SHP77 (cell line): ENCODE results near the gene PDLIM3.
A peak's percentile ranks its signal among the peaks of the same experiment; 100 is the strongest.

Experiments used
- DNase-seq, 2 experiments: peaks; one replicate each; lab custom pipeline; 2025; lab: John Stamatoyannopoulos, UW

The PDLIM3 gene

DNA sequence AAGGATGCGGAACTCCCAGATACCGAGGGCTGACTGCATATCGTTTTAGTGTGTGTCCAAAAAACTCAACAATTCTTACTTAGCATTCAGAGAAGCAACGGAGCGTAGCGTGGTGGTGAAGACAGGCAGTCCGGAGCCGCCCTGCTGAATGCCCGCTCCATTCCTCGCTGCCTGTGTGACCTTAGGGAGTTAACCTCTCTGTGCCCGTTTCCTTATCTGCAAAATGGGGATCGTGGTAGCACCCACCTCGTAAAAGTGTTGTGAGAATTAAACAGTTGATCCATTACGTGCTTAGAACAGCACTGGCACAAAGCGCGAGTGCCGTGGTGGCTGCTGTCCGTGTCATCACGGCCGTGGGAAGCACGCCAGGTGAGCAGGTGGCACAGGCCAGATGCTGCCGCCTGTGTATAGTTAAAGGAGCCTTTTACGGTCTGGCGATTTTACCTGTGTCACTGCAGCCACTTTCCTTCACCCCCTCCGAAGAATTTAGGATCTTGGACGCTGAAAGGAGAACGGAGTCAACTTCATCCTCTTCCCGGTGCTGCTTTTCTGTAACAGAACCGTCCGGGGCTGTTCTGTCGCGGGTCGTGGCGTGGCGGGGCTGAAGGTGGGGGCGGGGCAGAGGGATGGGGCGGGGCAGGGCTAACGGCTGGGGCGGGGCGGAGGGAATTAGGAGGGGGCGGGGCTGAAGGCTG lies 64.7 kb downstream of the PDLIM3 start:
- DNase-seq = peak in 1 of 2 experiments; percentile 13

DNA sequence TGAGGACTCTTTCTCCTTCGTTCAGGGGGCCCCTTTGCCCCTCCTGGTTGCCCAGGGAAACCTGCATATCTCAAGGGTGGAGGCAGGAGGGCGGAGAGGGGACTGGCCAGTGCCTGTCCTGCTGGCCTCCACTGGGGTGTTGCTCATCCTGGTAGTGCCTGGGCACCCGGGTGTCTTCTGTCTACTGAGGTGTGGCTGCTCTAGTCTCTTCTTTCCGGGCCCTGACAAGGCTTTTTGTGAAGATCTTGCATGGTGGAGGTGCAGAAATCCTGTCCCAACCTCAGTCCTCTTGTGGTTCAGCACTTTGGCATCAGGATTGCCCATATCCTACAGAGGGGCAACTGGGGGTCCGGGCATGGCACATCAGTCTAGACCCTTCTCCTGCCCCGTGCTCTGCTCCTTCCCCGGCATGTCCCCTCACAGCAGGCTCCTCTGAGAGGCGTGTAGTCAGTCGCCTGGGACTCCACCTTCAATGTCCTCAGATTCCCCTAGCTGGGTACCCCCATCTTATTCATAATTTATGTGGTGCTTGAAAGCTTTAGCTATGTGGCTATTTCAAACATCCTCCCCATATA lies 65.6 kb downstream of the PDLIM3 start:
- no peak for DNase-seq

DNA sequence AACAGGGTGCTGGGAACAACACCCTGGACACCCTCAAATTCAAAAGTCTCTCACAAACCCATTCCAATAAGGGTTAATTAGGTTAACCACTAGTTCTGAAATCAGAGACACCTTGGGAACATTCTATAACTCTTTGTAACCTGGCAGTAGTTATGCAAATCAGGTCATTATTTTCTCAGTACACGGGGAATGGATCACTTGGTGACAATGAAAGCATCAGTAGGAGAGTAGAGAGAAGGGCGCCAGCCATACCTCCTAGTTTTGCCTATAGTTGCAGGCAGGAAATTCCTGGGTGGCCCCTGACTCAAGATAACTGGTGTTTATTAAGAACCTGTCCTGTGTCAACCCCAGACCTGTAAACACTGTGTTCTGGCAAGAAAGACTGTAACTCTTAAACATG lies 66.3 kb downstream of the PDLIM3 start:
- DNase-seq = no peak

DNA sequence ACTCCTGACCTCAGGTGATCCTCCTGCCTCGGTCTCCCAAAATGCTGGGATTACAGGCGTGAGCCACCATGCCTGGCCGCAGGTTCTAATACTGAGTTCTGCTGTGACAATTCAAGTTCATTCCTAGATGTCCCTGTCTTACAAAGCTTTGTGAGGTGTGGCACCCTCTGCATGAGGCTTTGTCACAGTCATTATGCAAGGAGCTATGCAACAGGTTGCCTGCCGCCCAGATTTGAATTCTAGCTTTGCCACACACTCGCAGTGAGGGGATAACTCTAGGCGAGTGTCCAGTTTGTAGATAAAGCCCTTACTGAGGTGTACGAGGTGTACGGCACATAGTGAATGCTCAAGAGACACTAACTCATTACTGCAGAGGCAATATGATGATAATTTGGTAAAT lies 67.3 kb downstream of the PDLIM3 start:
- DNase-seq = no peak

DNA sequence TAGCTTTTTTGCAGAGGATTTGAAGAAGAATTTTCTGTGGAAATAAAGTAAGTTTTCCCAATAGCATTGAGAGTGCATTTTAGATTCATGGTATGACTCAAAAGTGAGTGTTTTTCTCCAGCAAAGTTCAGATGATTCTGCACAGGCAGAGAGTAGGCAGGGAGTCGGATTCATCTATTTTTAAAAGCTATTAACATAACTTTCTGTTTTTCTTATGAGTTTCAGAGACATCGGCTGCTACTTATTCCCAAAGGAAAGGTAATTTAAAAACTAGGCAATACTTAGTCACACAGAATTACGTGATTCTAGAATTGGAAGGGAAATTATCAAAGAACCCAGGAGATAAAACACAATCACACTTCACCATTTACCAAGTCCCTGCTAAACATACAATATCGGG lies 68.2 kb downstream of the PDLIM3 start:
- DNase-seq = no peak

DNA sequence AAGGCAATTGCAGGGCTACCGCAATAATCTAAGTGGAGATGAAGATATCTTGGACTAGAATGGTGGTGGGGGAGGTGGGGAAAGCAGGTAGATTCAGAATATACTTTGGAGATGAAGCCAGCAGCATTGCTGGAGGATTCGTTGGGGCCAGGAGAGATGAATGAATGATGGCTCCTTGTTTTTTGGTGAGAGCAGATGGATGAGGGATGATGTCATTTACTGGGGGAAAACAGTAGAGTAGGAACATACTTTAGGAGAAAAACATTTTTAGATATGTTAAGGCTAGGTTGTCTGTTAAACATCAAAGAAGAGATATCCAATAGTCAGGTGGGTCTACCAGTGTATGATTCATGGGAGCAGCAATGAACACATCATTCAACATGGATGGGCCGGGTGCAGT lies 69.6 kb downstream of the PDLIM3 start:
- DNase-seq = no peak

DNA sequence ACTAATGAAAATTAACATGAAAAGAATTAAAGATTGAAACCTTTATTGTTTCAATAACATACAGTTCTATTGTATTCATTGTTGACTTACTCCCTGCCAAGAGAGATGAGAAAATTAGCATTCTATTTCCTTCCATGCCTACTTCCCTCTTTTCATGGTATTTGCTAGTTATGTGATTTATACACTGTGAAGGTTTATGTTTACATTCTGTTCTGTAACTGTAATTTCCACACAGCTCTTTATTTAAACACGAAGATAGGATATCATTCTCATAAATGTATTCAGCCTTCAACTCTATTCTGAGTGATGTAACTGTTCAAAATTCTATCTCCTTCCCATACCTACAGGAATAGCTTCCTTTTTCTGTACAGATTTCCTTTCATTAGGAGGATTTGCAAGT lies 70.4 kb downstream of the PDLIM3 start:
- no peak for DNase-seq

DNA sequence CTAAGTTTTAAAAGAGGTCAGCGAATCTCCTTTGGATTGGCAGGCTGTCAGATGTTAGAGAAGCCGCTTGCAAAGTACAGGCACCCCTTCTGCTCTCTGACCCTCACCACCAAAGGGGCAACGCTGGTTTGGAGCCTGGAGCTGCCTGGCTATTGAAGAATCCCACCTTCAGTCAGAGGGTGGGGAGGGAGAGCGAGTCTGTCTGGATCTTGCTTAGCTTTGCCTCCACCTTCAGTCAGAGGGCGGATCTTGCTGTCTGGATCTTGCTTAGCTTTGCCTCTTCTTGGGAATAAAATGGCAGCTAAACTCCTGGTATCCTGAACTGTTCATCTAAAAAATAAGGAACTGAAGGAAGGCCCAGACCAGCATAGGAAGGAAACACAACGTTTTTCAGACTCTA lies 71.1 kb downstream of the PDLIM3 start:
- DNase-seq = no peak

DNA sequence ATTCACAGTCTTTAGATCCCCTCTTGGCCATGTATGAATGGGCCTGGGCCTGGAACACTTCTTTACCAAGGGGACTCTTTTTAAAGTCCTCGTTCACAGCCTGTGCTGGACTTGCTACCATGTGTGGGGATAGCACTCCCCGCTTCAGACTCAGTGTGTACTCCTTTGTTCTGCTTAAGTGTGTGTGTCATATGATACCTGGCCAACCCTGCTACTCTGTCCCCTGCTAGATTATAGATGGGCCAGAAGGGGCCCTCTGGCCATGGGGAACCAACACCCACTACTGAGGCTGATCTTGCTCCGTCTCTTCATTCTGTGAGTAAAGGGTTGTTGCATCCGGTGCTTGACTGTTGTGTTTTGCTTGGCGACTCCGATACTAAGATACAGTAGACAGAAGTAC lies 71.8 kb downstream of the PDLIM3 start:
- no peak for DNase-seq

DNA sequence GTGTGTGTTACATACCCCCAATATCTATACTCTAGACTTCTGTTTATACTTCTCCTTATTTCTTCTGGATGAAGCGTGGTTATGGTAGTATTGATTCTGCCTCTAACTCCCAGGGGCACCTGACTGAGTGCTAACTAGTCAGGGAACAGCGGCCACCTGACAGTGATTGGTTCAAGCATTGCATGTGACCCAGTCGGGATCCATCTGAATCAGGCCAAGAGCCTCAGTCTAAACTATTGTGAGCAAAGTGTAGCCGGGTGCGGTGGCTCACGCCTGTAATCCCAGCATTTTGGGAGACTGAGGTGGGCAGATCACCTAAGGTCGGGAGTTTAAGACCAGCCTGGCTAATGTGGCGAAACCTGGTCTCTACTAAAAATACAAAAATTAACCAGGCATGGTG lies 73.7 kb downstream of the PDLIM3 start:
- no peak for DNase-seq

DNA sequence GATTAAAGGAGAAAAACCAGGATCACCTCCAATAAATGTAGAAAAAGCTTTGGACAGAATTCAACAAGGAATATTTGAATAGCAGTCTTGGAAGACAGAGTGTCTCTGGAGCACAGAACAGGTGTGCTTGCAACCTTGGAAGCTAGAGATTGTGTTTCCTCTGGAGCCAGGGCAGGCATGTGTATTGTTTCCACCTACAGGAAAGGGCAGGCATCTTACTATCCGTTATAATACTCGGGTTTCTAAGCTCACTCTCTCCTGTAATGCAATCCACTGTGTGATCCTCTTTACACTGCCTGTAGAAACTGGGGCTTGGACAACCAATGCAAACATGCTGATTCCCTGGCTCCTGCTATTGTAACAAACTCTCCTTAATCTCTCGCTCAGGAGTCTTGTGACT lies 78.2 kb downstream of the PDLIM3 start:
- DNase-seq = no peak

DNA sequence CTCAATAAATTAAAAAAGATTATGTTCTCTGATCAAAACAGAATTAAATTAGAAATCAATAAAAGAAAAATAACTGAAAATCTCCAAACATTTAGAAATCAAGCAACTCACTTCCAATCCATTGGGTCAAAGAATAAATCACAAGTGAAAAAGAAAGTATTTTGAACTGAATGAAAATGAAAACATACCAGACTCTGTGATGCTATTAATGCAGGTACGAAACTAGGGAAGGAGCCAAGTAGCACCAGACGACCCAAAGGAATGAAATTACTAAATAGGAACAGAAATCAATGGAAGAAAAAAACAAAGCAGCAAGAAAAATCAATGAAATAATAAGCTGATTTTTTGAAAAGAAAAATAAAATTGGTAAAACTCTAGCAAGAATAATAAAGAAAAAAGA lies 79.2 kb downstream of the PDLIM3 start:
- no peak for DNase-seq
